Fibroblast of lung (primary cell): ENCODE measurements around the gene MYOM1. TPM values are rescaled to one million over a fixed set of nuclear protein-coding genes. Genes with fewer than 3 reads are reported as not detected.

Experiments used
- DNase-seq, 2 donors: peaks; one replicate each; pipeline versions ENCODE4 v3.0.0 to v3.0.0-alpha.2; 2010; ENCODE audit warnings: low read depth in 2 of 2
- H2AFZ ChIP-seq: 2 replicates; pipeline ENCODE4 v1.5.1; 2012; ENCODE audit warnings: low read length, control low read depth, inconsistent platforms
- H3K27ac ChIP-seq: 2 replicates; pipeline ENCODE4 v1.5.1; 2011; ENCODE audit warnings: low read length, control low read depth; ENCODE audit not compliant: insufficient read depth
- H3K27me3 ChIP-seq: 2 replicates; pipeline ENCODE4 v1.5.1; 2011; ENCODE audit warnings: mild to moderate bottlenecking, low read length; ENCODE audit not compliant: control insufficient read depth, insufficient read depth
- H3K36me3 ChIP-seq: 2 replicates; pipeline ENCODE4 v1.5.1; 2011; ENCODE audit warnings: low read length; ENCODE audit not compliant: control insufficient read depth, insufficient read depth
- H3K4me1 ChIP-seq: 2 replicates; pipeline ENCODE4 v1.5.1; 2011; ENCODE audit warnings: low read length; ENCODE audit not compliant: control insufficient read depth, insufficient read depth; ENCODE audit errors: extremely low read depth
- H3K4me2 ChIP-seq: 2 replicates; pipeline ENCODE4 v1.5.1; 2011; ENCODE audit warnings: low read length, control low read depth; ENCODE audit not compliant: insufficient read depth; ENCODE audit errors: extremely low read depth
- H3K4me3 ChIP-seq, 4 experiments: fragments of 200-600 bp in 1 of 4; sonication (generic) in 1 of 4; replicated peaks in 1 of 4; 2 replicates each; pipeline ENCODE4 v1.5.1; 2011 to 2016; ENCODE audit warnings: low read length in 4 of 4, low read depth in 3 of 4, mild to moderate bottlenecking in 3 of 4, control low read depth in 2 of 4, inconsistent platforms in 1 of 4, mixed read lengths in 1 of 4; ENCODE audit not compliant: insufficient read depth in 1 of 4; ENCODE audit errors: control extremely low read depth in 1 of 4
- H3K79me2 ChIP-seq: 2 replicates; pipeline ENCODE4 v1.5.1; 2012; ENCODE audit warnings: mild to moderate bottlenecking, low read length, inconsistent platforms; ENCODE audit not compliant: control insufficient read depth, insufficient read depth
- H3K9ac ChIP-seq: 2 replicates; pipeline ENCODE4 v1.5.1; 2011; ENCODE audit warnings: mild to moderate bottlenecking, low read length, control low read depth; ENCODE audit not compliant: insufficient read depth
- H3K9me3 ChIP-seq: 2 replicates; pipeline ENCODE4 v1.5.1; 2012; ENCODE audit warnings: low read depth, low read length; ENCODE audit not compliant: control insufficient read depth, insufficient read depth
- H4K20me1 ChIP-seq: 2 replicates; pipeline ENCODE4 v1.5.1; 2011; ENCODE audit warnings: low read length; ENCODE audit not compliant: control insufficient read depth, insufficient read depth; ENCODE audit errors: extremely low read depth
- CTCF ChIP-seq, 2 donors: IDR thresholded peaks in 1 of 2; conservative IDR thresholded peaks in 1 of 2; 1 replicate in 1 of 2; 2 replicates in 1 of 2; pipeline ENCODE4 v1.5.1; 2011 to 2012; ENCODE audit warnings: low read length in 2 of 2, control low read depth in 1 of 2, inconsistent platforms in 1 of 2, low read depth in 1 of 2, mild to moderate bottlenecking in 1 of 2
- EZH2 ChIP-seq: IDR thresholded peaks from 2 replicates; pipeline ENCODE4 v1.5.1; 2012; ENCODE audit warnings: low read length, control low read depth, mild to moderate bottlenecking; ENCODE audit errors: missing control alignments
- polyA plus RNA-seq, 2 donors: library from polyadenylated mRNA; depleted of rRNA in 1 of 2; stranded (reverse) in 1 of 2; unstranded in 1 of 2; fragments of >200 nt; gene quantifications; 2 replicates each; pipeline ENCODE4 v1.2.1, GENCODE V29; 2011 to 2012; ENCODE audit warnings: missing spikeins in 1 of 2
- total RNA-seq: library from RNA; depleted of rRNA; stranded (reverse); fragments of >200 nt; gene quantifications from 2 replicates; pipeline ENCODE4 v1.2.1, GENCODE V29; 2014

Gene MYOM1
- total and polyA plus RNA-seq, 2 donors (not counting 1 experiment from before 2014, with no cell fraction given), result 0.07 to 0.83 TPM

- H3K36me3 ChIP-seq, result no peaks in the 10 kb centered on the region
- H3K27ac ChIP-seq, result no peak overlapping the region
- H3K79me2 ChIP-seq, result no peaks in the 10 kb centered on the region
- TF ChIP-seq EZH2 (no peak), CTCF (conservative IDR thresholded peaks at IDR 0.05 in 1 of 2, IDR thresholded peaks at IDR 0.05 in 1 of 2; ENCODE audit: low read depth in 1 of 2, low read length in 2 of 2) (no peak)
- DNase-seq, result no peak
- no peak overlapping the region for H2AFZ ChIP-seq
- no peak overlapping the region for H3K9ac ChIP-seq
- H3K9me3 ChIP-seq, result no peaks in the 10 kb centered on the region
- H3K4me1 ChIP-seq, result no peaks in the 10 kb centered on the region
- no peaks in the 10 kb centered on the region for H3K27me3 ChIP-seq
- H4K20me1 ChIP-seq, result no peaks in the 10 kb centered on the region
- no peak overlapping the region for H3K4me2 ChIP-seq
- H3K4me3 ChIP-seq, result no peak overlapping the region
Observed at GRCh38 chr18:3058328-3059191, 161.2 kb downstream of the MYOM1 start.

GRCh38 chr18:3057526-3057925, 162.2 kb downstream of the MYOM1 start:
- no peak for DNase-seq
- H3K27me3 ChIP-seq, result no peaks in the 10 kb centered on the region
- H3K4me2 ChIP-seq, result no peak overlapping the region
- no peaks in the 10 kb centered on the region for H3K4me1 ChIP-seq
- no peak overlapping the region for H3K4me3 ChIP-seq
- no peaks in the 10 kb centered on the region for H3K36me3 ChIP-seq
- H3K9me3 ChIP-seq, result no peaks in the 10 kb centered on the region
- TF ChIP-seq EZH2 (no peak), CTCF (conservative IDR thresholded peaks at IDR 0.05 in 1 of 2, IDR thresholded peaks at IDR 0.05 in 1 of 2; ENCODE audit: low read depth in 1 of 2, low read length in 2 of 2) (no peak)
- H2AFZ ChIP-seq, result no peak overlapping the region
- no peak overlapping the region for H3K9ac ChIP-seq
- H4K20me1 ChIP-seq, result no peaks in the 10 kb centered on the region
- H3K27ac ChIP-seq, result no peak overlapping the region
- no peaks in the 10 kb centered on the region for H3K79me2 ChIP-seq

- H2AFZ ChIP-seq, result no peak overlapping the region
- H3K27me3 ChIP-seq, result no peaks in the 10 kb centered on the region
- no peaks in the 10 kb centered on the region for H3K79me2 ChIP-seq
- no peak for DNase-seq
- H3K9ac ChIP-seq, result no peak overlapping the region
- H3K36me3 ChIP-seq, result no peaks in the 10 kb centered on the region
- H4K20me1 ChIP-seq, result no peaks in the 10 kb centered on the region
- no peaks in the 10 kb centered on the region for H3K4me1 ChIP-seq
- H3K27ac ChIP-seq, result no peak overlapping the region
- TF ChIP-seq EZH2 (no peak), CTCF (conservative IDR thresholded peaks at IDR 0.05 in 1 of 2, IDR thresholded peaks at IDR 0.05 in 1 of 2; ENCODE audit: low read depth in 1 of 2, low read length in 2 of 2) (no peak)
- no peak overlapping the region for H3K4me3 ChIP-seq
- no peak overlapping the region for H3K4me2 ChIP-seq
- H3K9me3 ChIP-seq, result no peaks in the 10 kb centered on the region
Observed at GRCh38 chr18:3056311-3056710, 163.5 kb downstream of the MYOM1 start.
